Subcutaneous abdominal adipose tissue (tissue), 5 donors: ENCODE results near the gene RAX.

Source experiments
- H3K27ac ChIP-seq: one replicate; pipeline ENCODE4 v1.7.0; 2013; ENCODE audit warnings: low read depth, mild to moderate bottlenecking, inconsistent platforms, low read length, moderate library complexity
- H3K27me3 ChIP-seq, 5 donors: one replicate each; pipeline ENCODE4 v1.7.0; 2013; ENCODE audit warnings: low read length in 5 of 5, inconsistent platforms in 1 of 5; ENCODE audit not compliant: control insufficient read depth in 5 of 5, insufficient read depth in 4 of 5
- H3K36me3 ChIP-seq, 5 donors: one replicate each; pipeline ENCODE4 v1.7.0; 2013; ENCODE audit warnings: low read length in 5 of 5; ENCODE audit not compliant: control insufficient read depth in 5 of 5, insufficient read depth in 5 of 5
- H3K4me1 ChIP-seq, 5 donors: one replicate each; pipeline ENCODE4 v1.7.0; 2013; ENCODE audit warnings: low read length in 5 of 5, mild to moderate bottlenecking in 3 of 5, moderate library complexity in 1 of 5; ENCODE audit not compliant: control insufficient read depth in 5 of 5, insufficient read depth in 5 of 5
- H3K4me3 ChIP-seq, 5 donors: one replicate each; pipeline ENCODE4 v1.7.0; 2013; ENCODE audit warnings: low read length in 5 of 5, low read depth in 1 of 5
- H3K9ac ChIP-seq, 5 donors: one replicate each; pipeline ENCODE4 v1.7.0; 2013; ENCODE audit warnings: low read length in 5 of 5, mild to moderate bottlenecking in 4 of 5, moderate library complexity in 3 of 5
- H3K9me3 ChIP-seq, 5 donors: one replicate each; pipeline ENCODE4 v1.7.0; 2013; ENCODE audit warnings: low read length in 5 of 5; ENCODE audit not compliant: control insufficient read depth in 5 of 5
- donor health status: healthy.
- donor health status: healthy.
- donor health status: healthy.
- donor health status: healthy.
- donor health status: healthy.

RAX gene

DNA sequence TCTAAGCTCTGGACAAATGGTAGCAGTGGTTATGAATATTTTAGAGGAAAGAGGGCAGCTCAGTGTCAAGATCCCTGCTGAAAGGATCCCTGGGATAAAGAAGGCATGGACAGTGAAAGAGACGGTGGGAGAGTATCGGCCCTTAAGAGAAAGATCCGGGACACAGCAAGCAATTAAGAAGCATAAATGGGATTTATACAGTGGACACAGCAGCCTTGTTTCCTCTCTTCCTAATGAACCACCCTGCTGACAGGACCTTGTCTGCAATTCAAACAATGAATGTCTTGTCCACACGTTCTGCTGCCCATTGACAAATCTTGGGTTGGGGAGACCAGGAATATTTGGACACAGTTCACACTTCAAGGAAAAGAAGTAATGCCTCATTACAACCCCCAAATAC, 28.7 kb upstream of the RAX start:
- no peak overlapping the region for H3K4me3 ChIP-seq
- no peak overlapping the region for H3K9ac ChIP-seq
- H3K27ac ChIP-seq = no peak overlapping the region
- H3K9me3 ChIP-seq = no peaks in the 10 kb centered on the region
- no peaks in the 10 kb centered on the region for H3K36me3 ChIP-seq
- no peaks in the 10 kb centered on the region for H3K4me1 ChIP-seq
- peaks cover 6 to 20% (median 10%) of the 10 kb centered on the region in 5 donors for H3K27me3 ChIP-seq

DNA sequence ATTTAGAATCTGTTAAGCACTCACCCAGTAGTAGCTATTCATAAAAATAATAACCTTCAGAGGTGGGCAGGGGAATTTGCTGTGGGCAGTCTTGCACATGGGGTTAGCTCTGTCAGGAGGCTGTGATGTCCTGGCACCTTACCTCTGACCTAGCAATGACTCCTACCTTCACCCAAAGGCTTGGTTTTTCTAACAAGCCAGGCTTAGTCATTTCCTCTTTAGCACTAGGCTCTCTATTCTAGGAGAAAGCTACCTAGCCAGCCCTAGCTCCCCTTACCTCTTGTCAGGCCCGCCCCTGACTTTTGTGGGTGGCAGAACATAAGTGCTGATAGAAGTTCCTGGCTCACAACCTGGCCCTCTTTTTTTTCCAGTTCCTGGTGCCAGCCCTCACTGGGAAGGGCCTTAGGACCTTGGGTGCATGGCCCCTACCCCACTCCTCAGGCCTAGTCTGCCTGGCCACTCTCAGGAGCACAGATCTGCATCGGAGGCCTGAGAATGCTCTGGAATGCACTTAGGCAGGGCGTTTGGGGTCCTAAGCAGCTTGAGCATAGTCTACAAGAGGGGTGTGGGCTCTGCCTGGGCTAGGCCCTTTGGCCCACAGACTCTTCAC, 27.5 kb upstream of the RAX start:
- H3K4me1 ChIP-seq = no peaks in the 10 kb centered on the region
- no peak overlapping the region for H3K9ac ChIP-seq
- H3K27me3 ChIP-seq = peaks cover 6 to 17% (median 8%) of the 10 kb centered on the region in 5 donors
- no peaks in the 10 kb centered on the region for H3K9me3 ChIP-seq
- no peak overlapping the region for H3K4me3 ChIP-seq
- no peaks in the 10 kb centered on the region for H3K36me3 ChIP-seq
- H3K27ac ChIP-seq = no peak overlapping the region

DNA sequence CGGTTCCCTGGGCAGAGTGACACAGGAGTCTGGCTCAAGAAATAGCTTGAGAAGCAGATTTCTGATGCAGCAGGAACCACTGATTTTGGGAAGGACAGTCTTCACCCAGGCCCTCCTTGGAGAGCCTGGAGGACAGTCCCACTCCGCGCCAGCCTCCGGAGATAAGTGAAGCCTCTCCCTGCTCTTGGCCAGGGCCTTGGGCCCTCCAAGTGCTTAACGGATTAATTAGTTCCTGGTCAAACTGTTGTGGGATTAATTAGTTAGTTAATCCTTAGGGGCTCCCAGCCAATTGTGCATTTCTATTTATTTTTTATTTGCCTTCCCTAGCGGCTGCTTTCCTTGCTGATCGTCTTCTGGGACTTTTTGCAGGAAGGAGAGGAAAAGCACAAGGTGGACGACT, 25.6 kb upstream of the RAX start:
- no peaks in the 10 kb centered on the region for H3K4me1 ChIP-seq
- no peaks in the 10 kb centered on the region for H3K36me3 ChIP-seq
- H3K4me3 ChIP-seq = no peak overlapping the region
- H3K9me3 ChIP-seq = no peaks in the 10 kb centered on the region
- peaks cover 6 to 17% (median 9%) of the 10 kb centered on the region in 5 donors for H3K27me3 ChIP-seq
- no peak overlapping the region for H3K27ac ChIP-seq
- no peak overlapping the region for H3K9ac ChIP-seq

DNA sequence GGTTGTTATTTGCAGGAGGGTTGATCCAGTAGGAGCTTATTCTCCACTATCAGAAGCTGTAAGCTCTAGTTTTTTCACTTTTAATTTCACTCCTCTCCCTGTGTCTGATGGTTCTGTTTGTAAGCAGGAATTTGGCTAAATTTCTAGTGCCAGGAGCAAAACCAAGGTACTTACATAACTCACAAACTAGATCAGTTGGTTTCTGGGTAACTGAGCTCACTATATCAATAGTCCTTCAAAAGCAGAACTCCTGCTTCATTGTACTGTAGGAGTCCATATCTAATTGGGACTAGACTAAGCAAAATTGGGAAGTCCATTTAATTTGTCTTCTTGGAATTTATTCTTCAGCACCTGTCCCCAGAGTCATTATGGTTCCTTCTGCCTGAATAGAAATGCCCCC, 20.1 kb upstream of the RAX start:
- peaks cover 0 to 11% (median 4%) of the 10 kb centered on the region in 5 donors for H3K27me3 ChIP-seq
- no peaks in the 10 kb centered on the region for H3K36me3 ChIP-seq
- no peak overlapping the region for H3K4me3 ChIP-seq
- no peaks in the 10 kb centered on the region for H3K9me3 ChIP-seq
- H3K4me1 ChIP-seq = no peaks in the 10 kb centered on the region
- no peak overlapping the region for H3K27ac ChIP-seq
- H3K9ac ChIP-seq = no peak overlapping the region

DNA sequence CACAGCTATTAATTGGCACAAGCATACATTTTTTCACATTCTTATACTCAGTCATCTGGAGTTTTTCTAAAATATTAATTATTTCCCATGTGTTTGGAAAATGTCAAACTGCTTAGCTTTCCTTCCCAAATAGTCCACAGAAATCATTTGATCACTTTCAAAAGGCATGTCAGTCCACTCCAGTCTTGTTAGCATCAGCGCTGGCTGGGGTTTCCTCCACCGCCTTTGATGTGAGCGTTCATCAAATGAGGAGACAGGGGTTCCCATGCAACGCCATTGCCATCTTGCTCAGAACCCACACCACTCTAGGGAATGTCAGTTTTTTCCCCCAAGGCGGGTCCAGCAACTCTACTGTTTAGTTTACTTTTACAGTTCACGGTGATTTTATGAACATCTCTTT, 13.1 kb upstream of the RAX start:
- Histone ChIP-seq H3K27me3 (peaks cover 0 to 9% (median 5%) of the 10 kb centered on the region in 5 donors), H3K9me3 (no peaks in the 10 kb centered on the region), H3K4me1 (no peaks in the 10 kb centered on the region), H3K9ac (no peak overlapping the region), H3K4me3 (no peak overlapping the region), H3K27ac (no peak overlapping the region), H3K36me3 (no peaks in the 10 kb centered on the region)

DNA sequence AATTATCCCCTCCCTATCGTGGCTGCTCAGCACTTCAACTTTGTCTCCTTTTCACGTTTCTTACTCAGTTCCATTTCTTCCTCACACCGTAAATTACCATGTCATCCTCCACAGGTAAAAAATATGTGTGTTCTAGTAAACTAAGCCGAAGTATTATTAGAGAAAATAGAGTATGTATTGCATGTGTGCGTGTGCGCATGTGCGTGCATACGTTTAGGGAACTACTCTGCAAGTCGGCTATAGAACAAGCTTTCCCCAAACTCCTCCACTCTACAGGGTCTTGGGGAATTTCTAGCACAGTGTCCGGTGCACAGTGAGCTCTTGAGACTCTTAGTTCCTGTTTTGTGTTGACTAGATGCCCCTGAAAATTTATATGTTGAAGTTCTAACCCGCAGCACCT, 9.1 kb upstream of the RAX start:
- H3K36me3 ChIP-seq = no peaks in the 10 kb centered on the region
- H3K27ac ChIP-seq = no peak overlapping the region
- H3K4me3 ChIP-seq = no peak overlapping the region
- H3K27me3 ChIP-seq = peaks cover 5 to 22% (median 12%) of the 10 kb centered on the region in 5 donors
- no peaks in the 10 kb centered on the region for H3K4me1 ChIP-seq
- H3K9ac ChIP-seq = no peak overlapping the region
- H3K9me3 ChIP-seq = no peaks in the 10 kb centered on the region

DNA sequence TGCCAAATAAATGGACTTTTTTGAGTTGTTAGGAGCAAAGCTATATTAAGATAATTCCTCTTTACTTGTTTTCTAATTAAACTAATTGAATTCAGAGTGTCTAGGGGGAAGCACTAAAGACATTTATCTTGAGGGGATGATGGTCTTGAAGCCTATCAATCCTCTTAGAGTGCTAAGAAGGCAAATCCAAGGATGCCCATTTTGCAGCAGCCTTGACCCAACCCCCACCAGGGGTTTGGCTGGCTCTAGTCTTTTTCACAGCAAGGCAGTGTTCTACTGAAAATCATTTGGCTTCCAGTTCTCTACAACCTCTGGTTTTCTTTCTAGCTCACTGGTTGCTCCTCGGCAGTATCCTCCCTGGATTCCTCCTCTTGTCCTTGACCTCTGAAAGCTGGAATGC, 6.5 kb upstream of the RAX start:
- no peaks in the 10 kb centered on the region for H3K9me3 ChIP-seq
- no peak overlapping the region for H3K27ac ChIP-seq
- no peak overlapping the region for H3K4me3 ChIP-seq
- peaks cover 20 to 41% (median 30%) of the 10 kb centered on the region in 5 donors for H3K27me3 ChIP-seq
- H3K36me3 ChIP-seq = no peaks in the 10 kb centered on the region
- no peaks in the 10 kb centered on the region for H3K4me1 ChIP-seq
- H3K9ac ChIP-seq = no peak overlapping the region

DNA sequence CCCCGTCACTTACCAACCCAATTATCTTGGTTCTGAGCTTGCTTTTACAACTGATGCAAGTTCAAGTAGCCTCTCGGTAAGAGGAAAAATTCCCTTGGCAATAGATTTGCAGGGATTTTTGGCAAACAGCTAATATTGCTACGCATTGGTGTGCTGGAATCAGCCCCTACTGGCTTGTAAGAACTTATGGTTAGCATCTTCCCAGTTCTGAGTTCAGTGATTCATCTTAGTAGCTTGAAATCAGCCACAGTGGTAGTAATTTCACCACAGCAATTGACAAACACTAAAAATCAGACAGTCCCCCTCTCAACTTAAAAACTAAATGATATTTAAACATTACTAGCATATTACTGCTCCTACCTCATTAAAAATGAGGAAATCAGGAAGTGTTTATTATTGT, 5.9 kb upstream of the RAX start:
- Histone ChIP-seq H3K4me3 (no peak overlapping the region), H3K27me3 (peaks cover 25 to 46% (median 35%) of the 10 kb centered on the region in 5 donors), H3K27ac (no peak overlapping the region), H3K36me3 (no peaks in the 10 kb centered on the region), H3K4me1 (no peaks in the 10 kb centered on the region), H3K9me3 (no peaks in the 10 kb centered on the region), H3K9ac (no peak overlapping the region)

DNA sequence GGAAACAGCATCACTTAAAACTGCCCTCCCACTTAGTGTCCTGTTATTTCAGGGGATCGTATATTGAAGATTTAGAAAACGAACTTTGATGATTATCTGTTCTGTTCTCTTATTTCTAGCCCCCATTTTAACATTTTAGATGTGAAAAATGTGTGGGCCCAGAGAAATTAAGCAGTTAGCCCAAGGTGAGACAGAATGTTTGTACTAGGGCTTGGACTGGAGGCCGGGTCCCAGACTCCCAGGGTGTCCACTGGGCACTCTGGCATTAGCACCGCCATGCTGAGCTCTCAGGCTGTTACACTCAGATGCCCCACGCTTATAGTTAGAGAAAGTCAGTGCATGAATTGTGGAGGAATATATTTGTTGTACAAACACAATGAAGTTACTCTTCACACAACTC, 5.5 kb upstream of the RAX start:
- Histone ChIP-seq H3K9ac (no peak overlapping the region), H3K27ac (no peak overlapping the region), H3K27me3 (peaks cover 28 to 50% (median 39%) of the 10 kb centered on the region in 5 donors), H3K4me3 (no peak overlapping the region), H3K4me1 (peaks cover 0 to 4% (median 1%) of the 10 kb centered on the region in 5 donors), H3K9me3 (no peaks in the 10 kb centered on the region), H3K36me3 (no peaks in the 10 kb centered on the region)

DNA sequence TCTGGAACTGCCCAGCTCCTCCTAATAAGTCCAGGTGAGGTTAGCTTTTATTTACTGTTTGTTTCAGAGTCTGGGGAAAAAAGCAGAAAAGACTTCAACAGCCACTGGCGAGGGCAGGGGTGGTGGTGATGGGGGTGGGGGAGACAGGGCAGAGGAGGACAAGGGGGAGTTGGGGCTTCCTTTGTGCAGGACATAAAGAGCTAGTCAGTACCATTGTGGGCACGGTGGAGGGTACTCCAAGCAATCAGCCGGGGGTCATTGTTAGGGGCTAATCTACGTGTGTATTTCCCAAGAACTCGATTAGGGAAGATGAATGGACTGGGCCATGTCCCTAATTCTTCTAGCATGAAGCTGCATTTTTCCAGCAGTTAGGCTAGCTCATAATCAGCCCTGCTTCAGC, 2.8 kb upstream of the RAX start:
- Histone ChIP-seq H3K9me3 (no peaks in the 10 kb centered on the region), H3K36me3 (no peaks in the 10 kb centered on the region), H3K27me3 (peaks cover 42 to 72% (median 61%) of the 10 kb centered on the region in 5 donors), H3K4me3 (no peak overlapping the region), H3K4me1 (peaks cover 0 to 21% (median 20%) of the 10 kb centered on the region in 5 donors), H3K27ac (no peak overlapping the region), H3K9ac (no peak overlapping the region)
